ENCODE data around the gene KDM6B.
"Not testable (repeated sequence)": the region's sequence is repeated elsewhere in the genome, so short reads cannot be mapped to it uniquely, and the experiment has no call there.

GRCh38 chr17:7864384-7864783 lies 30.4 kb downstream of the KDM6B start:
- TF ChIP-seq POLR2A (IDR thresholded peaks at IDR 0.05; ENCODE audit: low read length); GATA1 (IDR thresholded peaks at IDR 0.05; ENCODE audit: low read depth, low read length): not testable (repeated sequence)
